Gastroesophageal sphincter (tissue), 3 donors: Measurements from ENCODE around the gene AP2A2.

Source experiments
- EP300 ChIP-seq: sonication (generic); formaldehyde crosslinking; IDR thresholded peaks from one replicate; pipeline ENCODE4 v1.6.1; 2017; ENCODE audit warnings: antibody characterized with exemption, mild to moderate bottlenecking
- POLR2A ChIP-seq, 2 donors: fragments of 450-650 bp; IDR thresholded peaks; one replicate each; pipeline ENCODE4 v1.6.1; 2017; ENCODE audit warnings: antibody characterized with exemption in 2 of 2, mild to moderate bottlenecking in 2 of 2, moderate library complexity in 1 of 2
- POLR2AphosphoS5 ChIP-seq: sonication (generic); formaldehyde crosslinking; IDR thresholded peaks from one replicate; pipeline ENCODE4 v1.6.1; 2017; ENCODE audit warnings: antibody characterized with exemption
- TF ChIP-seq, protein P1 (sequence below), 4 experiments: fragments of 200-600 bp in 2 of 4; fragments of 450-650 bp in 2 of 4; sonication (generic) in 1 of 4; IDR thresholded peaks; one replicate each; pipeline ENCODE4 v1.5.1; 2017 to 2019; ENCODE audit warnings: antibody characterized with exemption in 4 of 4, mild to moderate bottlenecking in 2 of 4, moderate library complexity in 2 of 4

GRCh38 chr11:876545-876944, 49.1 kb upstream of the AP2A2 start:
- TF ChIP-seq, protein P1, sequence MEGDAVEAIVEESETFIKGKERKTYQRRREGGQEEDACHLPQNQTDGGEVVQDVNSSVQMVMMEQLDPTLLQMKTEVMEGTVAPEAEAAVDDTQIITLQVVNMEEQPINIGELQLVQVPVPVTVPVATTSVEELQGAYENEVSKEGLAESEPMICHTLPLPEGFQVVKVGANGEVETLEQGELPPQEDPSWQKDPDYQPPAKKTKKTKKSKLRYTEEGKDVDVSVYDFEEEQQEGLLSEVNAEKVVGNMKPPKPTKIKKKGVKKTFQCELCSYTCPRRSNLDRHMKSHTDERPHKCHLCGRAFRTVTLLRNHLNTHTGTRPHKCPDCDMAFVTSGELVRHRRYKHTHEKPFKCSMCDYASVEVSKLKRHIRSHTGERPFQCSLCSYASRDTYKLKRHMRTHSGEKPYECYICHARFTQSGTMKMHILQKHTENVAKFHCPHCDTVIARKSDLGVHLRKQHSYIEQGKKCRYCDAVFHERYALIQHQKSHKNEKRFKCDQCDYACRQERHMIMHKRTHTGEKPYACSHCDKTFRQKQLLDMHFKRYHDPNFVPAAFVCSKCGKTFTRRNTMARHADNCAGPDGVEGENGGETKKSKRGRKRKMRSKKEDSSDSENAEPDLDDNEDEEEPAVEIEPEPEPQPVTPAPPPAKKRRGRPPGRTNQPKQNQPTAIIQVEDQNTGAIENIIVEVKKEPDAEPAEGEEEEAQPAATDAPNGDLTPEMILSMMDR (IDR thresholded peaks at IDR 0.05) = no peak
- no peak for TF ChIP-seq POLR2AphosphoS5
- no peak for TF ChIP-seq POLR2A (IDR thresholded peaks at IDR 0.05)
- no peak for TF ChIP-seq EP300
